Smooth muscle cell of bladder (primary cell): ENCODE measurements around the gene PRDM9. TPM values are rescaled to one million over a fixed set of nuclear protein-coding genes. Genes with fewer than 3 reads are reported as not detected.

Experiments
- total RNA-seq: library from RNA; depleted of rRNA; stranded (reverse); fragments of >200 nt; gene quantifications from 2 replicates; pipeline ENCODE4 v1.2.3, GENCODE V29; 2014

PRDM9 gene
- not detected in 2 replicates for total RNA-seq

GRCh38 chr5:23507278-23507685 lies at the start of gene PRDM9:
PRDM9 (plus strand) TSS chr5:23507609; CDS start chr5:23509034, 1,425 bp downstream.

